HEK293 (cell line): Measurements from ENCODE around the gene SCAF4.

Experiments
- CTCF ChIP-seq: fragments of 450-650 bp; formaldehyde crosslinking; IDR thresholded peaks from 2 replicates; pipeline ENCODE4 v1.5.1; 2016; ENCODE audit warnings: missing biosample characterization, missing genetic modification characterization
- MEIS1 ChIP-seq: sonication (generic); formaldehyde crosslinking; IDR thresholded peaks from 2 replicates; pipeline ENCODE4 v1.8.1; 2022; ENCODE audit warnings: missing genetic modification reagents, mild to moderate bottlenecking, borderline replicate concordance
- MYNN ChIP-seq: fragments of 450-650 bp; formaldehyde crosslinking; IDR thresholded peaks from 2 replicates; pipeline ENCODE4 v1.5.1; 2016; ENCODE audit warnings: missing biosample characterization, missing genetic modification characterization, borderline replicate concordance
- ZBTB20 ChIP-seq: fragments of 450-650 bp; formaldehyde crosslinking; IDR thresholded peaks from 2 replicates; pipeline ENCODE4 v1.5.1; 2016; ENCODE audit warnings: missing biosample characterization, missing genetic modification characterization
- ZNF10 ChIP-seq: fragments of 450-650 bp; formaldehyde crosslinking; IDR thresholded peaks from 2 replicates; pipeline ENCODE4 v1.5.1; 2017; ENCODE audit warnings: missing biosample characterization, missing genetic modification characterization
- ZNF114 ChIP-seq: fragments of 450-650 bp; formaldehyde crosslinking; IDR thresholded peaks from 2 replicates; pipeline ENCODE4 v1.5.0; 2017; ENCODE audit warnings: missing biosample characterization, missing genetic modification characterization
- ZNF341 ChIP-seq: fragments of 450-650 bp; formaldehyde crosslinking; IDR thresholded peaks from 2 replicates; pipeline ENCODE4; 2016; ENCODE audit warnings: low read depth, missing biosample characterization, missing genetic modification characterization
- ZNF354C ChIP-seq: fragments of 450-650 bp; formaldehyde crosslinking; IDR thresholded peaks from 2 replicates; pipeline ENCODE4 v1.5.1; 2016; ENCODE audit warnings: missing biosample characterization, missing genetic modification characterization, low read depth, borderline replicate concordance
- ZNF530 ChIP-seq: fragments of 450-650 bp; formaldehyde crosslinking; IDR thresholded peaks from 2 replicates; pipeline ENCODE4 v1.5.1; 2016; ENCODE audit warnings: low read depth, missing biosample characterization, missing genetic modification characterization

- TF ChIP-seq ZBTB20 (tag by site-specific recombination) (no peak), ZNF354C (tag by site-specific recombination) (no peak), CTCF (tag by site-specific recombination) (no peak), ZNF114 (tag by site-specific recombination) (no peak), ZNF341 (tag by site-specific recombination) (no peak), ZNF10 (tag by site-specific recombination) (no peak), MYNN (no peak), MEIS1 (CRISPR knock-in tag) (no peak), ZNF530 (tag by site-specific recombination) (no peak)
Observed at GRCh38 chr21:31721381-31721780, 10.5 kb downstream of the SCAF4 start.
